Measurements from ENCODE around the gene ARAP3. TPM values are rescaled to one million over a fixed set of nuclear protein-coding genes. Genes with fewer than 3 reads are reported as not detected.

Gene ARAP3
- total RNA-seq, 1 experiment from 2014 or later, result 27.6 TPM

DNA sequence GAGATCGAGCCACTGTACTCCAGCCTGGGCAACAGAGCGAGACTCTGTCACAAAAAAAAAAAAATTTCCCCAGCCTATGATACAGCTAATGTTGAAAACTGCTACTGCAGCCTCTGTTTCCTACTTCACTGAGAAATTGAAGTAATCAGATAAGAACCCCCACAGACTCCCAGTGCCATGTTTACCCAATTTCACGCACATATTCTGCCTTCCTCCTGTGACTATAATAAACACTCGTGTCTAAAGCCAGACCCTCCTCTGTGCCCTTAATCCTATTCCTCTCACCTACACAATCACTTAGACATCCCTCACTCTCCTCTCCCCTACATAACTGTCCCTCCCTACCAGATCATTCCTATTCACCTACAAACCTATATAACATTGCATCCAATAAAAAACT, 6.4 kb downstream of the ARAP3 start:
- Mint-ChIP-seq H3K36me3 (ENCODE audit: insufficient read depth in 1 of 3, low read depth in 3 of 3) (peaks cover 35 to 41% (median 39%) of the 10 kb centered on the region in 3 experiments), H3K4me1 (peaks cover 31 to 35% of the 10 kb centered on the region in 2 experiments)

More for the DNA sequence above, 6.4 kb downstream of the ARAP3 start:
- H3K4me1 ChIP-seq (ENCODE audit: insufficient read depth, low read length), result peaks cover 6% of the 10 kb centered on the region
- H2BK120ac ChIP-seq (ENCODE audit: low read depth, low read length, poor library complexity, severe bottlenecking), result no peak overlapping the region
- H4K91ac ChIP-seq (ENCODE audit: insufficient read length, low read depth, low read length), result no peak overlapping the region
- H3K56ac ChIP-seq (ENCODE audit: insufficient read length, low read depth, low read length), result no peak overlapping the region
- DNase-seq, result no peak
- TF ChIP-seq, protein P1, sequence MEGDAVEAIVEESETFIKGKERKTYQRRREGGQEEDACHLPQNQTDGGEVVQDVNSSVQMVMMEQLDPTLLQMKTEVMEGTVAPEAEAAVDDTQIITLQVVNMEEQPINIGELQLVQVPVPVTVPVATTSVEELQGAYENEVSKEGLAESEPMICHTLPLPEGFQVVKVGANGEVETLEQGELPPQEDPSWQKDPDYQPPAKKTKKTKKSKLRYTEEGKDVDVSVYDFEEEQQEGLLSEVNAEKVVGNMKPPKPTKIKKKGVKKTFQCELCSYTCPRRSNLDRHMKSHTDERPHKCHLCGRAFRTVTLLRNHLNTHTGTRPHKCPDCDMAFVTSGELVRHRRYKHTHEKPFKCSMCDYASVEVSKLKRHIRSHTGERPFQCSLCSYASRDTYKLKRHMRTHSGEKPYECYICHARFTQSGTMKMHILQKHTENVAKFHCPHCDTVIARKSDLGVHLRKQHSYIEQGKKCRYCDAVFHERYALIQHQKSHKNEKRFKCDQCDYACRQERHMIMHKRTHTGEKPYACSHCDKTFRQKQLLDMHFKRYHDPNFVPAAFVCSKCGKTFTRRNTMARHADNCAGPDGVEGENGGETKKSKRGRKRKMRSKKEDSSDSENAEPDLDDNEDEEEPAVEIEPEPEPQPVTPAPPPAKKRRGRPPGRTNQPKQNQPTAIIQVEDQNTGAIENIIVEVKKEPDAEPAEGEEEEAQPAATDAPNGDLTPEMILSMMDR (conservative IDR thresholded peaks at IDR 0.05), result no peak
- H2AFZ ChIP-seq (ENCODE audit: low read length), result no peak overlapping the region
- no peak overlapping the region for H2BK12ac ChIP-seq (ENCODE audit: insufficient read length, low read depth, low read length)
- no peaks in the 10 kb centered on the region for H3K9me3 ChIP-seq (ENCODE audit: control insufficient read depth, low read depth, low read length)
- no peaks in the 10 kb centered on the region for H3K23me2 ChIP-seq (ENCODE audit: insufficient read length, low read depth, low read length, poor library complexity, severe bottlenecking)
- no peak overlapping the region for H3K27ac Mint-ChIP-seq
- H3K9ac ChIP-seq (ENCODE audit: extremely low read depth, insufficient read length, low read length), result no peak overlapping the region
- H4K20me1 ChIP-seq (ENCODE audit: control insufficient read depth, insufficient read depth, insufficient read length), result no peaks in the 10 kb centered on the region
- no peaks in the 10 kb centered on the region for H3K27me3 Mint-ChIP-seq (ENCODE audit: low read depth)
- no CpG with 5 or more reads among the region's 4 CpGs for WGBS (ENCODE audit: extremely low coverage, insufficient read length, low lambda C conversion rate)
- H2AK5ac ChIP-seq (ENCODE audit: insufficient read length, low read length), result no peak overlapping the region
- H3K18ac ChIP-seq (ENCODE audit: insufficient read length, low read depth, low read length), result no peak overlapping the region
- no peaks in the 10 kb centered on the region for H3K79me2 ChIP-seq (ENCODE audit: insufficient read depth, low read length)
- no peak overlapping the region for H3K23ac ChIP-seq (ENCODE audit: insufficient read length, low read depth, low read length)
- no peak overlapping the region for H3K4me2 ChIP-seq (ENCODE audit: insufficient read depth, insufficient read length, low read length)
- no peaks in the 10 kb centered on the region for H3K27me3 ChIP-seq (ENCODE audit: insufficient read depth, low read length)
- no peak overlapping the region for H3K4me3 Mint-ChIP-seq
- H3K27ac ChIP-seq (ENCODE audit: insufficient read length, low read depth, low read length), result no peak overlapping the region
- no peak overlapping the region for H3K4ac ChIP-seq (ENCODE audit: low read depth, low read length)
- peaks cover 0 to 4% of the 10 kb centered on the region in 2 experiments; a peak in 1 of 5 replicates for H3K9me3 Mint-ChIP-seq
- no peak overlapping the region for H4K8ac ChIP-seq (replicated peaks; ENCODE audit: insufficient read length, low read depth, low read length)
- no peak overlapping the region for H4K5ac ChIP-seq (ENCODE audit: insufficient read length, low read depth, low read length)
- H2BK15ac ChIP-seq (ENCODE audit: low read depth, low read length), result no peak overlapping the region
- H2BK5ac ChIP-seq (ENCODE audit: insufficient read length, low read length), result no peak overlapping the region
- H2BK20ac ChIP-seq (ENCODE audit: low read depth, low read length, poor library complexity, severe bottlenecking), result no peak overlapping the region
- no peak overlapping the region for H3K14ac ChIP-seq (ENCODE audit: insufficient read depth, low read length)
- H3T11ph ChIP-seq (ENCODE audit: low read length), result no peak overlapping the region
- no peaks in the 10 kb centered on the region for H3K79me1 ChIP-seq (ENCODE audit: insufficient read depth, low read depth, low read length, poor library complexity, severe bottlenecking)

All from H9 (cell line).